SU-DHL-6 (cell line): ENCODE measurements around the gene ASTN2.

Experiments used
- EZH2phosphoT487 ChIP-seq: fragments of 200-600 bp; sonication (generic), shearing (Covaris generic); conservative IDR thresholded peaks from 2 replicates; pipeline ENCODE4 v1.6.1; 2018; ENCODE audit warnings: mild to moderate bottlenecking, antibody characterized with exemption, low read length, moderate library complexity, mixed read lengths
- TF ChIP-seq, protein P1 (sequence below): fragments of 200-600 bp; sonication (generic); IDR thresholded peaks from one replicate; pipeline ENCODE4 v1.5.1; 2017; ENCODE audit warnings: antibody characterized with exemption, mild to moderate bottlenecking, low read length, moderate library complexity; ENCODE audit not compliant: insufficient read depth, poor library complexity, severe bottlenecking

DNA sequence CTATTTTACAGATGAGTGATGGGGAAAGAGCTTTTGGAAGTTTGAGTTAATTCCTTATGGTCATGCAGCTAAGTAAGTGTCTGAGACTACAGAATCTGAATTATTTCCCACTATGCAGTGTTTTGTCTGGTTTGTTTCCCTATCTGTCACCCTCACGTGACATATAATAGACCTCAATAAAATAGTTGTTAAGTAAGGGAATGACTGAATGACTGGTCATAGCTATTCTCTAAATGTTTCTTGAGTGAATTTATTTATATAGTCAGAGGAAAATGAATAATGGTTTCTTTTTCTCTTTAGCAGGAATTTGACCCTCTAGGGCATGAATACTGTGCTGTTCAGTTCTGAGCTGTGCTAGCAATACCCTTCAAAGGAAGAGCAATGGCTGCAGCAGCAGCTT lies 717.5 kb downstream of the ASTN2 start:
- TF ChIP-seq, protein P1, sequence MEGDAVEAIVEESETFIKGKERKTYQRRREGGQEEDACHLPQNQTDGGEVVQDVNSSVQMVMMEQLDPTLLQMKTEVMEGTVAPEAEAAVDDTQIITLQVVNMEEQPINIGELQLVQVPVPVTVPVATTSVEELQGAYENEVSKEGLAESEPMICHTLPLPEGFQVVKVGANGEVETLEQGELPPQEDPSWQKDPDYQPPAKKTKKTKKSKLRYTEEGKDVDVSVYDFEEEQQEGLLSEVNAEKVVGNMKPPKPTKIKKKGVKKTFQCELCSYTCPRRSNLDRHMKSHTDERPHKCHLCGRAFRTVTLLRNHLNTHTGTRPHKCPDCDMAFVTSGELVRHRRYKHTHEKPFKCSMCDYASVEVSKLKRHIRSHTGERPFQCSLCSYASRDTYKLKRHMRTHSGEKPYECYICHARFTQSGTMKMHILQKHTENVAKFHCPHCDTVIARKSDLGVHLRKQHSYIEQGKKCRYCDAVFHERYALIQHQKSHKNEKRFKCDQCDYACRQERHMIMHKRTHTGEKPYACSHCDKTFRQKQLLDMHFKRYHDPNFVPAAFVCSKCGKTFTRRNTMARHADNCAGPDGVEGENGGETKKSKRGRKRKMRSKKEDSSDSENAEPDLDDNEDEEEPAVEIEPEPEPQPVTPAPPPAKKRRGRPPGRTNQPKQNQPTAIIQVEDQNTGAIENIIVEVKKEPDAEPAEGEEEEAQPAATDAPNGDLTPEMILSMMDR, result no peak
- TF ChIP-seq EZH2phosphoT487, result no peak
